Natural killer cell (primary cell): Measurements from ENCODE around the gene PHLDA2. TPM values are rescaled to one million over a fixed set of nuclear protein-coding genes. Genes with fewer than 3 reads are reported as not detected.

Experiments used
- ATAC-seq, 3 donors: fragments of 150-1000 bp in 2 of 3; fragments of 200-7000 bp in 1 of 3; cut with Tn5 transposase; 1 replicate in 1 of 3; 2 replicates in 2 of 3; pipeline ENCODE4 v1.10.0; 2021; ENCODE audit warnings: mild to moderate bottlenecking in 2 of 3, moderate library complexity in 2 of 3
- DNase-seq, 2 donors: peaks; one replicate each; pipeline versions ENCODE4 v3.0.0 to v3.0.0-alpha.2; 2013 to 2021; ENCODE audit warnings: mixed read lengths in 1 of 2
- H3K27ac ChIP-seq: one replicate; pipeline ENCODE4 v1.5.1; 2013; ENCODE audit warnings: mild to moderate bottlenecking, low read length
- H3K27me3 ChIP-seq: one replicate; pipeline ENCODE4 v1.6.1; 2013; ENCODE audit warnings: low read length; ENCODE audit not compliant: control insufficient read depth, insufficient read depth
- H3K36me3 ChIP-seq: one replicate; pipeline ENCODE4 v1.6.1; 2013; ENCODE audit warnings: low read length; ENCODE audit not compliant: control insufficient read depth, insufficient read depth
- H3K4me1 ChIP-seq: one replicate; pipeline ENCODE4 v1.6.1; 2013; ENCODE audit warnings: low read length; ENCODE audit not compliant: control insufficient read depth, insufficient read depth
- H3K4me3 ChIP-seq: one replicate; pipeline ENCODE4 v1.5.1; 2013; ENCODE audit warnings: low read length
- H3K9me3 ChIP-seq: one replicate; pipeline ENCODE4 v1.6.1; 2013; ENCODE audit warnings: low read length; ENCODE audit not compliant: control insufficient read depth, insufficient read depth
- H3K27ac Mint-ChIP-seq, 2 donors: one replicate each; pipeline ENCODE4 v1.8.0; 2022; ENCODE audit warnings: mild to moderate bottlenecking in 2 of 2, mixed read lengths in 2 of 2, moderate library complexity in 1 of 2
- H3K27me3 Mint-ChIP-seq, 2 donors: one replicate each; pipeline ENCODE4 v1.8.0; 2022; ENCODE audit warnings: low read depth in 2 of 2, mixed read lengths in 2 of 2
- H3K36me3 Mint-ChIP-seq: one replicate; pipeline ENCODE4 v1.8.0; 2022; ENCODE audit warnings: mixed read lengths
- H3K4me1 Mint-ChIP-seq, 2 donors: one replicate each; pipeline ENCODE4 v1.8.0; 2022; ENCODE audit warnings: mixed read lengths in 2 of 2
- H3K4me3 Mint-ChIP-seq: one replicate; pipeline ENCODE4 v1.8.0; 2022; ENCODE audit warnings: mild to moderate bottlenecking, moderate library complexity, mixed read lengths
- H3K9me3 Mint-ChIP-seq, 2 donors: one replicate each; pipeline ENCODE4 v1.8.0; 2022; ENCODE audit warnings: mixed read lengths in 2 of 2
- WGBS: methylation state at CpG from one replicate; pipeline ENCODE4 v1.1.7; 2013; ENCODE audit warnings: missing lambda C conversion rate; ENCODE audit not compliant: insufficient coverage; 5-methylcytosine and 5-hydroxymethylcytosine counted together
- intact Hi-C: fragments of 100-400 bp; cut with micrococcal nuclease; formaldehyde crosslinking; loops from one replicate; pipeline ENCODE4 v1.14.2; 2022
- total RNA-seq, 4 donors: library from RNA; stranded (reverse); fragments of 120-200 nt in 1 of 4; gene quantifications; one replicate each; pipeline versions ENCODE4 v1.2.3 to v1.2.4, GENCODE V29; 2013 to 2022
- TF ChIP-seq, protein P1 (sequence below): fragments of 200-600 bp; IDR thresholded peaks from one replicate; pipeline ENCODE4 v1.8.0; 2022; ENCODE audit warnings: antibody characterized with exemption

The PHLDA2 gene
- total RNA-seq, 3 donors from 2014 or later (not counting 1 experiment from before 2014, with no cell fraction given), result 0.79 to 3.2 (median 2.2) TPM

GRCh38 chr11:2886191-2886894 lies 42.9 kb downstream of the PHLDA2 start:
- H3K27ac Mint-ChIP-seq, result peak overlapping the region in 1 of 2 donors; percentile 44
- Histone ChIP-seq H3K4me1 (peaks cover 25% of the 10 kb centered on the region), H3K27me3 (peaks cover 8% of the 10 kb centered on the region), H3K27ac (no peak overlapping the region), H3K36me3 (no peaks in the 10 kb centered on the region), H3K4me3 (no peak overlapping the region), H3K9me3 (no peaks in the 10 kb centered on the region)
- WGBS, result 20% methylated on average over 48 of the region's 49 CpGs
- H3K36me3 Mint-ChIP-seq, result no peaks in the 10 kb centered on the region
- intact Hi-C loops, result no loop called here
- H3K27me3 Mint-ChIP-seq, result peaks cover 8 to 15% of the 10 kb centered on the region in 2 donors
- TF ChIP-seq, protein P1, sequence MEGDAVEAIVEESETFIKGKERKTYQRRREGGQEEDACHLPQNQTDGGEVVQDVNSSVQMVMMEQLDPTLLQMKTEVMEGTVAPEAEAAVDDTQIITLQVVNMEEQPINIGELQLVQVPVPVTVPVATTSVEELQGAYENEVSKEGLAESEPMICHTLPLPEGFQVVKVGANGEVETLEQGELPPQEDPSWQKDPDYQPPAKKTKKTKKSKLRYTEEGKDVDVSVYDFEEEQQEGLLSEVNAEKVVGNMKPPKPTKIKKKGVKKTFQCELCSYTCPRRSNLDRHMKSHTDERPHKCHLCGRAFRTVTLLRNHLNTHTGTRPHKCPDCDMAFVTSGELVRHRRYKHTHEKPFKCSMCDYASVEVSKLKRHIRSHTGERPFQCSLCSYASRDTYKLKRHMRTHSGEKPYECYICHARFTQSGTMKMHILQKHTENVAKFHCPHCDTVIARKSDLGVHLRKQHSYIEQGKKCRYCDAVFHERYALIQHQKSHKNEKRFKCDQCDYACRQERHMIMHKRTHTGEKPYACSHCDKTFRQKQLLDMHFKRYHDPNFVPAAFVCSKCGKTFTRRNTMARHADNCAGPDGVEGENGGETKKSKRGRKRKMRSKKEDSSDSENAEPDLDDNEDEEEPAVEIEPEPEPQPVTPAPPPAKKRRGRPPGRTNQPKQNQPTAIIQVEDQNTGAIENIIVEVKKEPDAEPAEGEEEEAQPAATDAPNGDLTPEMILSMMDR, result no peak
- H3K4me1 Mint-ChIP-seq, result peaks cover 16 to 17% of the 10 kb centered on the region in 2 donors
- DNase-seq (peak; percentile 37 to 50), ATAC-seq (no peak)
- peak overlapping the region; percentile 63 for H3K4me3 Mint-ChIP-seq
- no peaks in the 10 kb centered on the region for H3K9me3 Mint-ChIP-seq

DNA sequence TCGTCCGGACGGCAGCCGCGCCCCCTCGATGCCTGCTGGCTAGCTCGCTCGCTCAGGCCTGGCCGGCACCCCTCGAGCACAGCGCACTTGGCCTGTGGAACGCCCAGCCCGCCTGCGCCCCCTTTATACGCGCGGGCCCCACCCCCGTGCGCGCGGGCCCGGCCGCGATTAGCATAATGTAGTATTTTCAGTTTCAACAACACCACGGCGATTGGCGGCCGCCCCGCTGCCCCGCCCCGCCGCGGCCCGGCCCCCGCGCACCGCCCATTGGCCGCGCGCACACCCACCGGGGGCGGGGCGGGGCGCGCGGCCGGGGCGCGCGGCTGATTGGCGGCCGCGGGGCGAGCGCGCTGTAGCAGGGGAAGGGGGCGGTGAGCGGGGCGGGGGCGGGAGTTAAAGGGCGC lies 43.5 kb downstream of the PHLDA2 start, which contains the start of gene CDKN1C:
Gene CDKN1C, minus strand, starts transcription at position 98 of the 404 bp plus-strand sequence. CDS start 319 bp downstream, outside the sequence.
- intact Hi-C loops, result no loop called here
- H3K27me3 Mint-ChIP-seq, result peaks cover 8 to 16% of the 10 kb centered on the region in 2 donors
- no peaks in the 10 kb centered on the region for H3K36me3 Mint-ChIP-seq
- Histone ChIP-seq H3K4me1 (peaks cover 18% of the 10 kb centered on the region), H3K9me3 (no peaks in the 10 kb centered on the region), H3K27me3 (peaks cover 8% of the 10 kb centered on the region), H3K4me3 (peak within 1 kb of the TSS; percentile 70), H3K36me3 (no peaks in the 10 kb centered on the region), H3K27ac (no peak within 1 kb of the TSS)
- peak; percentile 82 to 91 for DNase-seq
- ATAC-seq, result peak; percentile 89 to 96 (median 92)
- WGBS, result under 1% methylated on average over 51 of the region's 61 CpGs
- peak within 1 kb of the TSS; percentile 91 for H3K4me3 Mint-ChIP-seq
- H3K9me3 Mint-ChIP-seq, result no peaks in the 10 kb centered on the region
- TF ChIP-seq, protein P1, result no peak
- H3K27ac Mint-ChIP-seq, result peak within 1 kb of the TSS in 1 of 2 donors; percentile 67
- H3K4me1 Mint-ChIP-seq, result peaks cover 16 to 17% of the 10 kb centered on the region in 2 donors

GRCh38 chr11:2885017-2885677 lies 44.1 kb downstream of the PHLDA2 start:
- WGBS, result under 1% methylated on average over 80 of the region's 80 CpGs
- H3K27me3 Mint-ChIP-seq, result peaks cover 8 to 20% of the 10 kb centered on the region in 2 donors
- H3K4me1 ChIP-seq, result peaks cover 18% of the 10 kb centered on the region
- peak overlapping the region; percentile 70 for H3K4me3 ChIP-seq
- peaks cover 16 to 17% of the 10 kb centered on the region in 2 donors for H3K4me1 Mint-ChIP-seq
- H3K27me3 ChIP-seq, result peaks cover 8% of the 10 kb centered on the region
- no peaks in the 10 kb centered on the region for H3K9me3 ChIP-seq
- no peak overlapping the region for H3K27ac ChIP-seq
- no peaks in the 10 kb centered on the region for H3K36me3 Mint-ChIP-seq
- TF ChIP-seq, protein P1, result peak; percentile 17
- peak overlapping the region in 1 of 2 donors; percentile 67 for H3K27ac Mint-ChIP-seq
- H3K4me3 Mint-ChIP-seq, result peak overlapping the region; percentile 91
- peak; percentile 13 to 15 (median 15) for ATAC-seq
- intact Hi-C loops, result no loop called here
- no peaks in the 10 kb centered on the region for H3K36me3 ChIP-seq
- peak; percentile 47 to 67 for DNase-seq
- H3K9me3 Mint-ChIP-seq, result no peaks in the 10 kb centered on the region
